GM18867 (cell line): ENCODE data around the gene CDH23.

ENCODE experiments used
- ATAC-seq: cut with Tn5 transposase; IDR thresholded peaks from one replicate; pipeline ENCODE4 v1.9.1; 2021; ENCODE audit warnings: mild to moderate bottlenecking, moderate library complexity; ENCODE audit not compliant: unreplicated experiment

Gene CDH23

DNA sequence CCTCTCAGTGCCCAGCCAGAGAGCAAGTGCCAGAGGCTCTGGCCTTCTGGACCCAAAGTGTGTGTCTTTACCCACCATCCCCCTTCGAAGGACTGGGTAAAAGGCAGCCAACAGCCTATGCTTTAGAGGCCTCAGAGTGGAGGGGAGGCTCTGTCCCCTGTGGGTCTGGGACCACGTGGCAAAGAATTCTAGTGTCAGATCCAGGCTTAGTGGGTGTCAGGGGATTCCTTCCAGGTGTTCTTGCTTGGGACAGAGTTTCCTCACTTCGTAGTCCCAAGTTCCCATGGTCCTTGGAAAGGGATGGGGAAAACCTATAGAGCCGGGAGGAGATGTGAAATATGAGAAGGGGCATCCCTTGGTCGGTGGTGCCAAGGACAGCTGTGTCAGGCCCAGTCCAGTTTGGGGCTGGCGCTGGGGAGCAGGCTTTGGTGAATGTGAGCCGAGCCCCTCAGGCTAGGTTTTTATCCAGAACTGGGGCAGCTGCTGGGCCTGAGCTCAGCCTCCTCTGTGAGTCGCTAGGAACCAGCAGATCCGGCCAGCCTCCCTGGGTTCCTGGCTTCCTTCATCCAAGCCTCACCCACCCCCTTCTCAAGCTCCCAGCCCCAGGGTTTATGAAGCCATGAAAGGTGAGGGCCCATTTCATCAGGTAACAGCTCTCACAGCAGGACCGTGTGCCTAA is 251.7 kb downstream of the CDH23 start:
- no peak for ATAC-seq

DNA sequence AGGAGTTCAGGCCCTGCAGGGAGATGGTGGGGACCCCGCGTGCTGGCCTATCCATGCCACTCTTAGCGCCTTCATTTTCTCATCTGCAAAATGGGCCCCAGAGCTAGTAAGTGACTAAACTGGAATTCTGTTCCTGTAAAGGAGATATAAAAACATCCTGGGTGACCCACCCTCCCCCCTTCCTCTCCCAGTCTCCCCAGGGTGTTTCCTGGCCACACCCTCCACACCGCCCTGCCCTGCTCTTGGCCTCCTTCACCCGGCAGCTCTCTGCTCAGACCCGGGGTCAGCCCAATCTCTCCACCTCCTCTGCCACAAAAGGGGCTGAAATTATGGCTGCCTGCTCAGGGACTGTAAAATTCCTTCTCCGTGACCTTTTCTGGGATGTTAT is 252.2 kb downstream of the CDH23 start:
- no peak for ATAC-seq

GRCh38 chr10:71649631-71650030 is 252.9 kb downstream of the CDH23 start:
- ATAC-seq = peak; percentile 60

DNA sequence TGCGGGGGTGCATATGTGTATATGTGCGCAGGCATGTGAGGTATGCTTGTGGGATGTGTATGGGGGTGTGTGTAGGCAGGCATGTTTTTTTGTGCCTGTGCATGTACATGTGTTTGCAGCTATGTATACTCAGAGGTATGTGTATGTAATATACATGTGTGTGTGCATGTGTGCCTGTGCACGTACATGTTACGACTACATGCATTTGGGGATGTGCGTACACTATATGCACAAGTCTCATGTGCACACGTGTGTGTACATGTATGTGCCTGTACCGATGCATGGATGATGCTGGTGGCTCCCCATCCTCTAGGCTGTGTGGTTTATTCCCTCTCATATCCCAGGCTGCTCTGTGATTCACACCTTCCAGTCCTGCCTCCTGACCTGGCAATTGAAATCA is 253.7 kb downstream of the CDH23 start:
- ATAC-seq = no peak

GRCh38 chr10:71651428-71651827 is 254.7 kb downstream of the CDH23 start:
- no peak for ATAC-seq

DNA sequence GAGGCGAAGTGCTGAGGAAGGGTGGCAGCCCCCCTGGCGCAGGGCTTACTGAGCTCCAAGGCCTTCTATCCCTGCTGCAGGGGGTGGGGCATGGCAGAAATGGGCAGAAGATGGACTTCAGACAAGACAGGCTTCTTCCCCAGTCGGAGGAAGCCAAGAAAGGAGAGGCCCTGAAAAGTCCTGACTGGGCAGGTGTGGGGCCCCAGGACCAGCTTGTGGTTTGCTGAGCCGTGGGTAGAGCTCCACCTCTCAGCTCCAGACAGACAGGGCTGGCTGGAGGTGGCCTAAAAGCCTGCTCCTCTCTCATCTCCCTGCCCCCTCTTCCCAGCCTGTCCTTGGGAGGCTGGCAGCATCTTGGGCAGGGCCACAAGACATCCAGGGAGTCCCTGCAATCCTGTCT is 255.2 kb downstream of the CDH23 start:
- no peak for ATAC-seq

DNA sequence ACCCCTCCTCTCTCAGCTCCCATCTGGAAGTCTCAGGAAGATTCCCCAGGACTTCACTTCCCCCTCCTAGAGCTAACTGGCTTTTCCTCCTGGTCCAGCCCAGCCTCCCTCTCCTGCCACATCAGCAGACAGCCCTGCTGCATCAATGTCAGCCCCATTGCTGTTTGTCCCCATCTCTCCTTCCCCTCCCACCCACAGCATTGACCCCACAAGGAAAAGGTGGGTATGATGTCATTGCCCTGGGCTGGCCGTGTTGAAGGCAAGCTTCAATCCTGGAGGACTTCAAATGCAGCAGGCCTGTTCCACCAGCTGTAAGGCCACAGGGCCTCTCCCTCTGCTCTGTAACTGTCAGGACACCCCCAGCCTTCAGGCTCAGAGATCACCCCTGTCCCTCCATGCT is 256.3 kb downstream of the CDH23 start:
- ATAC-seq = no peak

- no peak for ATAC-seq
These were observed 259.5 kb downstream of the CDH23 start for GRCh38 chr10:71656220-71656619.

GRCh38 chr10:71657604-71658466 is 261.1 kb downstream of the CDH23 start:
- no peak for ATAC-seq

DNA sequence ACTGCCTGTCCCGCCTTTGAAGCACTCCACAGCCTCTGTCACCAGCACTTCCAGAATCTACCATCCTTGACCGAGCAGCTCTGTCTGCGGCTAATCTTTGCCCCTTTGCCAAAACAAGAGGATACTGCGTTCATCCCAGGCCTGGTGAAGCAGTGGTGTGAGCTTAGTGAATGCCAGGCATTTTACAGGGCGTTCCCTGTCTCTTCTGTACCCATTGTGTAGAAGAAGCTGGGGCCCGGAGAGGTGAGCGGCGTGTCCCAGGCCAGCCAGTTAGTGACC is 261.7 kb downstream of the CDH23 start:
- no peak for ATAC-seq

DNA sequence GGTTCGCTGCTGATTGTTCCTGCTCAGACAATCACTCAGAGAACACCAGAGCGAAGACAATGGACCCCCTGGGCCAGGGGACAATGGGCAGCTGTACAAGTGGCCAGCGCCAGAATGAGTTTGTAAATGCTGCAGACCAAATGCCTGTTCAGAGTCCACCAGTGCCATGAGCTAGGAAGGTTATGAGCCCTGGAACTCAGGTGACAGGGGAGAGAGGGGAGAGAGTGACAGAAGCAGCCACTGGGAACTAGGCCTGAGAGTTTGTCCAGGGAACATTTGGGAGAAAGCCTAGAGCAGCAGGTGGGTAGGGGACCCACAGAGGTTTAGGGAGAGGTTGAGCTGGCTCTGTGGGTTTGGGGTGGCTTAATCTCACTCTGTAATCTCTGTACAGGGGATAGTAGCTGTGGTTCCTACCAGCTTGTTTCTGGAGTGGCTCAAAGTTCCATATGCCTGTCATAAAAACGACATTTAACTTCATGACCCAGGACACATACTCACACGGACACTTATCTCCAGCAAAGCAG is 262.5 kb downstream of the CDH23 start:
- no peak for ATAC-seq

GRCh38 chr10:71659737-71660136 is 263.0 kb downstream of the CDH23 start:
- ATAC-seq = no peak

- no peak for ATAC-seq
These were observed 263.6 kb downstream of the CDH23 start for GRCh38 chr10:71660313-71660712.

DNA sequence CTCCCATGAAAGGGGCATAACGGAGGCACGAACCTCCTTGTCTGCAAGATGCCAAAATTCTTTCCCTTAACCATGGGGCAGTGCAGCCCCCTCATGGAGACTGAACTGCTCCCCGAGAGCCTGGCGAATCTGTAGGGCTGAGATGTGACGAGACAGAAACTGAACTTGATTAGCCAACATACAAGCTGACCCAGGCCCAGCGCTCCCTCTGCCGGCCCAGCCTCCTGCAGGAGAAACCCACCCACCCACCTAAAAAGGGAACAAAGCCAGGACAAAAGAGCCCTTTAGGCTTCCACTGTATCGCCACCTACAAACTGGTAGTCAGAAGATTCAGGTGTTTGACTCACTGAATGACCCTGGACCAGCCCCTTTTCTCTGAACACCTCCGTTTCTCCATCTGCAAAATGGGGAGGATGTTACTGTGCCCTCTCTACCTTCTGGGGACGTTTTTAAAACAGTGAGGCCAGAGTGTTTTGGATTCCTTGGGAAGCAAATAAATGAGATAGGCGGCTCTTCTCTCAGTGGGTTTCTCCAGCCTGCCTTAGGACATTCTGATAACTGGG is 264.4 kb downstream of the CDH23 start:
- no peak for ATAC-seq

DNA sequence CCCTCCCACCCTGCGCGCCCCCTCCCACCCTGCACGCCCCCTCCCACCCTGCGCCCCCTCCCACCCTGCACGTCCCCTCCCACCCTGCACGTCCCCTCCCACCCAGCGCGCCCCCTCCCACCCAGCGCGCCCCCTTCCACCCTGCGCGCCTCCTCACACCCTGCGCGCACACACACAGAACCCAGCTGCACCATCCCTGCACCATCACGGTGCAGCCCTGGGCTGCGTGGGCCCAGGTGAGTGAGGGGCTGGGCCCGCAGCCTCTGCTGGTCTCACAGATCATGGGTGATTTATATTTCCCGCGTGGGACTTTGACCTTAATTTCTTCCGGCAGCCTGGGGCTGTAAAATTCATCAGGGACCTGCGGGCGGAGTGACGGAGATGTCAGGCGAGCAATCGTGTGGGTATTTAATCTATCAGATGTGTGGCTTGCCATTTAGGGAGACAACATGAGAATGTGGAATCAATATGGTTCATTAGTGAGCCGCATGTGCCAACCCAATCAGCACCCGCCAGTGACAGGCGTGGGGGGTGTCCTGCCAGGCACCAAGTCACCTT is 265.1 kb downstream of the CDH23 start:
- ATAC-seq = no peak

DNA sequence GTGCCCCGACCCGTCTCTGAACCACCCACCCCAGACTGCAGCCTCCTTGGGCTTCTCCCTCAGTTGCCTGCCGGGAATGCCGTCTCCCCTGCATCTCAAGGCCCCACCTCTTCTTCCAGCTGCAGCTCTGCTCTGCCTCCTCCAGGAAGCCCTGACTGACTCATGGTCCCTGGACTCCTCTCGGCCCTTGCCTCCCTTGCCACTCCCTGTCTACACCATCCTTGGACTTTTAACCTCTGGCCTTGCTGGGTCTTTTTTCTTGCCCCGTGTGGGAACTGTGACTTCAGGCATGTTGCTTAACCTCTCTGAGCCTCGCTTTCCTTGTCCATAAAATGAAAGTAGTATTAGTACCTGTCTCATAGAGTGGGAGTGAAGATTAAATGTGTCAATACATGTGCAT is 266.6 kb downstream of the CDH23 start:
- no peak for ATAC-seq

DNA sequence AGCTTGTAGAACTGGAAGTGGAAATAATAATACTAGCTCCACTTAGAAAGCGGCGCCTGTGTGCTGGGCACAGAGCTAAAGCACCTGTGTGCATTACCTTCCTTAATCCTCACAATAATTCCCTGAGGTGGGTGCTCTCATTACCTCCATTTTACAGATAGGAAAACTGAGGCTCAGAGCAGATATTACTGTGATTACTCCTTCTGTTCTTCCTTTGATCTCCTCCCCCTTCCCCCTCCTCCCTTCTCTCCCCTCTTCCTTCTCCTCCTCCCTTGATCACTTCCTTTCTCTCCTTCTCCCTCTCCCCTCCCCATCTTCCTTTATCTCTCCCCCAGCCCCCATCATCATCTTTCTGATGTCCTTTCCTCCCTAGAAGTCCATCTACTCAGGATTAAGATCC is 267.9 kb downstream of the CDH23 start:
- no peak for ATAC-seq

DNA sequence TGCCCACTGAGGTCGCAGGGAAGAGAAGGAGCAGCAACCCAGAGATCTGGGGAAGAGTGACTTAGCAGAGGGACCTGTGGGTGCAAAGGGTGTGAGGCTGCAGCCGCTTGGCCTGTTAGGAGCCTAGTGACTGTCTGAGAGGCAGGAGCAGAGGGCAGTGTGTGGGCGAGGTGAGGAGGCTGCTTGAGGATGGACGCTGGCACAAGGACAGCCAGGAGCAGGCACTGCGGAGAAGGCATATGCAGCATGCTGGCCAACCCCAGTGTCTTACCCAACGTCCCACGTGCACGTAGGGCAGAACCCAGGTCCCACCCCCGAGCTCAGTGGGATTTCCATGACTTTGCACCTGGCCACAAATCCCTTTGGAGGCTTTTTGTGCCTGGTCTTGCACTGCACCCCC is 268.7 kb downstream of the CDH23 start:
- ATAC-seq = no peak

DNA sequence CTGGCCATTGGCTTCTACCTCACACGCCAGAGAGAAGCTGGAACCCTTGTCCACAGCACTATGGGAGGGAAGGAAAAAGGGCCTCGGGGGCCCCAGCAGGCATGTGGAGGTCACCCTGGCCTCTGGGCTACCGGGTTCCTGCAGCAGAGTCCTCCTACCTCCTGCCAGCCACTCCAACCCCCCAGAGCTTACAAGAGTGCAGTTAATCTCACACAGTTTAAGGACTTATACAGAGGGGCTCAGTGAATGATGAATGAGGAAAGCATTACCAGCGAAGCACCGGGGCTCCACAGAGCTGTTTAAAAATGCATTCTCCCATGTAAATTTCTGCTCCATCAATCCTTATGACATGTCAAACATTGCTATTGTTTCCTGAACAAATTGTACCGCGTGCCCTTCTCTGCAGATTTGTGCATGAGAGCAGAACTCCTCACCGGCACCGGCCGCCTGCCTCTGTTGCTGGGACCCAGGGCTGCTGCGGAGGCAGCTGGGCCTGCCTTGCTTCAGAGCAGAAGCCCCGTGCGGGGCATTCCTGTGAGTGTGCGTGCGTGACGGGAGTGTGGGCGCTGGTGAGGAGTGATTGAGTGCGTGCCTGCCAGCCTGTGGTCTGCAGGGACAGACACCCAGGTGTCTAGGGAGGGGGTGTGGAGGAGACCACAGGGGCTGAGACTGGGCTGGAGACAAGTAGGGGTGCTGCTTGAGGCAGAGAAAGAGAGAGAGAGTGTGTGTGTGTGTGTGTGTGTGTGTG is 270.1 kb downstream of the CDH23 start:
- ATAC-seq = no peak

DNA sequence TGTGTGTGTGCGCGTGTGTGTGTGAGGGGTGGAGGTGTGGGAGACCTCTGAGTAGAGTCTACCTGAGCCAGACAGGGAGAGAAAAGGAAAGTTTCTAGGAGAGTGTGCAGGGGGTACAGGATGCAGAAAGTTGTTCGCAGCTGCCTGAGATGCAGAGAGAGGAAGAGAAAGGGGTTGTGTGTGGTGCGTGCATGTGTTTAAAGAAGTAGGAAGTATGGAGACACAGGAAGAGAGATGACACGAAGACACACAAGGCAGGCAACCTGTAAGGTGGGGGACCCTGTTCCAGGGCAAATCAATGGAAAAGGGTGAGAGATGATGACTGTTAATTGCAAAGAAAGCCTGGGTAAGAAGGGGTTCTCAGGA is 270.6 kb downstream of the CDH23 start:
- no peak for ATAC-seq
